ENCODE data around the gene SNRNP27. TPM values are rescaled to one million over a fixed set of nuclear protein-coding genes. Genes with fewer than 3 reads are reported as not detected.

Gene SNRNP27
- total and polyA plus RNA-seq, 4 donors: 32.0 to 51.3 (median 36.0) TPM

GRCh38 chr2:69918401-69918800, 24.6 kb downstream of the SNRNP27 start:
- WGBS, 2 donors: 43 to 48% methylated on average over 3 of the region's 3 CpGs
- H3K36me3 ChIP-seq (ENCODE audit: control insufficient read depth in 4 of 4, insufficient read depth in 4 of 4, low read length in 4 of 4): peaks cover 11 to 15% (median 14%) of the 10 kb centered on the region in 4 donors

GRCh38 chr2:69923116-69923515, 29.4 kb downstream of the SNRNP27 start:
- ATAC-seq (ENCODE audit: insufficient read depth, low FRiP score) (no peak), DNase-seq (no peak)
- 95 to 96% methylated on average over 3 of the region's 3 CpGs for WGBS, 2 donors
- no peaks in the 10 kb centered on the region for H3K9me3 ChIP-seq (ENCODE audit: control insufficient read depth in 4 of 4, insufficient read depth in 3 of 4, low read length in 3 of 4)
- H3K27ac ChIP-seq (ENCODE audit: low read depth in 1 of 2, low read length in 1 of 2): no peak overlapping the region
- no peak overlapping the region for H3K9ac ChIP-seq (ENCODE audit: insufficient read depth in 1 of 2, low read length in 2 of 2)
- H3K4me3 ChIP-seq: no peak overlapping the region
- H3K27me3 ChIP-seq (ENCODE audit: control insufficient read depth in 3 of 3, insufficient read depth in 3 of 3, low read length in 2 of 3): no peaks in the 10 kb centered on the region
- TF ChIP-seq CTCF (IDR thresholded peaks at IDR 0.05; ENCODE audit: control extremely low read depth, extremely low read depth): no peak
- peaks cover 10 to 13% (median 12%) of the 10 kb centered on the region in 4 donors for H3K36me3 ChIP-seq (ENCODE audit: control insufficient read depth in 4 of 4, insufficient read depth in 4 of 4, low read length in 4 of 4)
- H3K4me1 ChIP-seq (ENCODE audit: control insufficient read depth in 5 of 5, insufficient read depth in 5 of 5, low read length in 5 of 5): no peaks in the 10 kb centered on the region

More at GRCh38 chr2:69918401-69918800, 24.6 kb downstream of the SNRNP27 start:
- DNase-seq: no peak
- Histone ChIP-seq H3K4me3 (no peak overlapping the region), H3K27me3 (ENCODE audit: control insufficient read depth in 3 of 3, insufficient read depth in 3 of 3, low read length in 2 of 3) (no peaks in the 10 kb centered on the region), H3K9me3 (ENCODE audit: control insufficient read depth in 4 of 4, insufficient read depth in 3 of 4, low read length in 3 of 4) (no peaks in the 10 kb centered on the region), H3K9ac (ENCODE audit: insufficient read depth in 1 of 2, low read length in 2 of 2) (no peak overlapping the region), H3K4me1 (ENCODE audit: control insufficient read depth in 5 of 5, insufficient read depth in 5 of 5, low read length in 5 of 5) (peaks cover 0 to 17% (median 5%) of the 10 kb centered on the region in 5 donors), H3K27ac (ENCODE audit: low read depth in 1 of 2, low read length in 1 of 2) (peak overlapping the region in 1 of 2 donors; percentile 25)
- ATAC-seq (ENCODE audit: insufficient read depth, low FRiP score): no peak
- no peak for TF ChIP-seq CTCF (IDR thresholded peaks at IDR 0.05; ENCODE audit: control extremely low read depth, extremely low read depth)

GRCh38 chr2:69926849-69927515, 33.2 kb downstream of the SNRNP27 start:
- DNase-seq: no peak
- ATAC-seq (ENCODE audit: insufficient read depth, low FRiP score): no peak
- Histone ChIP-seq H3K27ac (ENCODE audit: low read depth in 1 of 2, low read length in 1 of 2) (no peak overlapping the region), H3K9me3 (ENCODE audit: control insufficient read depth in 4 of 4, insufficient read depth in 3 of 4, low read length in 3 of 4) (no peaks in the 10 kb centered on the region), H3K9ac (ENCODE audit: insufficient read depth in 1 of 2, low read length in 2 of 2) (no peak overlapping the region), H3K4me3 (no peak overlapping the region), H3K27me3 (ENCODE audit: control insufficient read depth in 3 of 3, insufficient read depth in 3 of 3, low read length in 2 of 3) (no peaks in the 10 kb centered on the region), H3K4me1 (ENCODE audit: control insufficient read depth in 5 of 5, insufficient read depth in 5 of 5, low read length in 5 of 5) (peaks cover 0 to 1% (median 0%) of the 10 kb centered on the region in 5 donors), H3K36me3 (ENCODE audit: control insufficient read depth in 4 of 4, insufficient read depth in 4 of 4, low read length in 4 of 4) (peaks cover 2 to 8% (median 5%) of the 10 kb centered on the region in 4 donors)
- 49 to 67% methylated on average over 3 of the region's 3 CpGs for WGBS, 2 donors
- no peak for TF ChIP-seq CTCF (IDR thresholded peaks at IDR 0.05; ENCODE audit: control extremely low read depth, extremely low read depth)
